Astrocyte of the spinal cord (primary cell): ENCODE results near the gene PRSS8.

ENCODE experiments used
- DNase-seq: peaks from one replicate; pipeline ENCODE4 v3.0.0; 2011; ENCODE audit warnings: low read depth, low spot score
- H3K4me3 ChIP-seq: 2 replicates; pipeline ENCODE4 v1.5.1; 2011; ENCODE audit warnings: low read depth, mild to moderate bottlenecking, low read length, moderate library complexity
- in situ Hi-C: cut with HindIII; loops from 2 replicates; pipeline ENCODE4 v1.10.0; 2017; ENCODE audit warnings: low sequenced_read_pairs
- TF ChIP-seq, protein P1 (sequence below): IDR thresholded peaks from 2 replicates; pipeline ENCODE4 v1.5.1; 2012; ENCODE audit warnings: low read depth, mild to moderate bottlenecking, low read length, inconsistent platforms

Gene PRSS8

GRCh38 chr16:31087971-31088370 lies 47.6 kb downstream of the PRSS8 start:
- in situ Hi-C loops: no loop called here
- TF ChIP-seq, protein P1, sequence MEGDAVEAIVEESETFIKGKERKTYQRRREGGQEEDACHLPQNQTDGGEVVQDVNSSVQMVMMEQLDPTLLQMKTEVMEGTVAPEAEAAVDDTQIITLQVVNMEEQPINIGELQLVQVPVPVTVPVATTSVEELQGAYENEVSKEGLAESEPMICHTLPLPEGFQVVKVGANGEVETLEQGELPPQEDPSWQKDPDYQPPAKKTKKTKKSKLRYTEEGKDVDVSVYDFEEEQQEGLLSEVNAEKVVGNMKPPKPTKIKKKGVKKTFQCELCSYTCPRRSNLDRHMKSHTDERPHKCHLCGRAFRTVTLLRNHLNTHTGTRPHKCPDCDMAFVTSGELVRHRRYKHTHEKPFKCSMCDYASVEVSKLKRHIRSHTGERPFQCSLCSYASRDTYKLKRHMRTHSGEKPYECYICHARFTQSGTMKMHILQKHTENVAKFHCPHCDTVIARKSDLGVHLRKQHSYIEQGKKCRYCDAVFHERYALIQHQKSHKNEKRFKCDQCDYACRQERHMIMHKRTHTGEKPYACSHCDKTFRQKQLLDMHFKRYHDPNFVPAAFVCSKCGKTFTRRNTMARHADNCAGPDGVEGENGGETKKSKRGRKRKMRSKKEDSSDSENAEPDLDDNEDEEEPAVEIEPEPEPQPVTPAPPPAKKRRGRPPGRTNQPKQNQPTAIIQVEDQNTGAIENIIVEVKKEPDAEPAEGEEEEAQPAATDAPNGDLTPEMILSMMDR: no peak
- H3K4me3 ChIP-seq: no peak overlapping the region
- no peak for DNase-seq

DNA sequence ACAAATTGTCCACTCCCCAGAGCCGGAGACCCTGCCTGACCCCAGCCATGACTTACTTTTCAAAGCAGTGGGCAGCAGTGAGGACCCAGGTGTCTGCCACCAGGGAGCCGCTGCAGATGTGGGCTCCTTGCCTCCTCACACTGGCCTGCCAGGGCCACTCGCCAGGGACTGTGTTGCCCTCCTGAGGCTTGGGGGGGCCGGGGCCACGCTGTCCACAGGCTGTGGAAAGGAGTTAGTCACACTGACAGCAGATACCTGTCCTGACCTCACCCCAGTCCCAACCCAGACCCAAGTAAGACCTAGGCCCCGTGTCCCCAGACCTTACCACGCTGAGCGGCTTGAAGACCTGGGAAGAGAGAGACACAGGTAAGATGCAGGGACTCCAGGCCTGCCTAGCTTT lies 48.0 kb downstream of the PRSS8 start:
- no peak for DNase-seq
- in situ Hi-C loops: no loop called here
- TF ChIP-seq, protein P1: no peak
- H3K4me3 ChIP-seq: no peak overlapping the region

DNA sequence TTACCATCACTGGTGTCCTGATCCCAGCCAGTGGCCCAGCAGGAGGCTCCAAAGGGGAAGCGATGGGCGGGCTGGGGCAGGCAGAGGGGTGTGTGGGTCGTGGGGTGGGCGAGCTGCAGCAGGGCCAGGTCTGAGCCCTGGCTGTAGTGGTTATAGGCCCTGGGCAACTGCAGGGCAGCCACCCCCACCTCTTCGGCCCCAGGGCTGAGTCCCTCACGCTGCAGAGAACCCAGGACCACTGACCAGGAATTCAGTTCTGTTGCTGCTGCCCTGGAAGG lies 49.0 kb downstream of the PRSS8 start:
- H3K4me3 ChIP-seq: no peak overlapping the region
- in situ Hi-C loops: no loop called here
- no peak for DNase-seq
- TF ChIP-seq, protein P1: no peak

- in situ Hi-C loops: no loop called here
- TF ChIP-seq, protein P1: no peak
- no peak overlapping the region for H3K4me3 ChIP-seq
- no peak for DNase-seq
Observed at GRCh38 chr16:31085873-31086628, 49.5 kb downstream of the PRSS8 start.

- in situ Hi-C loops: no loop called here
- TF ChIP-seq, protein P1: no peak
- H3K4me3 ChIP-seq: no peak overlapping the region
- no peak for DNase-seq
Observed at GRCh38 chr16:31085411-31085810, 50.1 kb downstream of the PRSS8 start.

GRCh38 chr16:31084584-31085302 lies 50.8 kb downstream of the PRSS8 start:
- in situ Hi-C loops: no loop called here
- no peak for DNase-seq
- no peak overlapping the region for H3K4me3 ChIP-seq
- TF ChIP-seq, protein P1: no peak
